Erythroblast (primary cell): ENCODE measurements around the gene LILRB5.
"Not testable (repeated sequence)": the region's sequence is repeated elsewhere in the genome, so short reads cannot be mapped to it uniquely, and the experiment has no call there.

Experiments used
- DNase-seq, 2 experiments: peaks; one replicate each; lab custom pipeline; 2025; lab: John Stamatoyannopoulos, UW
- GATA1 ChIP-seq: IDR thresholded peaks from 2 replicates; pipeline ENCODE4 v1.6.1; 2011; ENCODE audit warnings: low read depth, mild to moderate bottlenecking, control low read depth, low read length, moderate library complexity
- POLR2A ChIP-seq: IDR thresholded peaks from 2 replicates; pipeline ENCODE4 v1.6.1; 2011; ENCODE audit warnings: mild to moderate bottlenecking, low read length

LILRB5 gene

GRCh38 chr19:54257116-54257480, at the start of gene LILRB5:
TSS of gene LILRB5 (minus strand) at chr19:54257273. CDS start at chr19:54257193, 80 bp downstream.
- DNase-seq = no peak
- TF ChIP-seq POLR2A (no peak), GATA1 (no peak)

- TF ChIP-seq POLR2A (no peak), GATA1 (no peak)
Measured at GRCh38 chr19:54305141-54305540, 48.1 kb upstream of the LILRB5 start.

GRCh38 chr19:54302257-54302656, 45.2 kb upstream of the LILRB5 start:
- no peak for TF ChIP-seq GATA1
- TF ChIP-seq POLR2A = no peak
- DNase-seq = no peak

More at GRCh38 chr19:54305141-54305540, 48.1 kb upstream of the LILRB5 start:
- DNase-seq = no peak

GRCh38 chr19:54299515-54299914, 42.4 kb upstream of the LILRB5 start:
- no peak for DNase-seq
- TF ChIP-seq POLR2A (no peak), GATA1 (no peak)

- DNase-seq = no peak
- TF ChIP-seq GATA1 (no peak), POLR2A (no peak)
Measured at GRCh38 chr19:54299126-54299498, 42.0 kb upstream of the LILRB5 start.

- DNase-seq = no peak
- TF ChIP-seq POLR2A (no peak), GATA1 (no peak)
Measured at GRCh38 chr19:54298357-54299125, 41.5 kb upstream of the LILRB5 start.

- TF ChIP-seq POLR2A (no peak), GATA1 (no peak)
- DNase-seq = no peak
Measured at GRCh38 chr19:54297759-54298305, 40.8 kb upstream of the LILRB5 start.

- no peak for DNase-seq
- no peak for TF ChIP-seq GATA1
- no peak for TF ChIP-seq POLR2A
Measured at GRCh38 chr19:54294539-54294938, 37.5 kb upstream of the LILRB5 start.

- not testable (repeated sequence) for DNase-seq
Measured at GRCh38 chr19:54289160-54289559, 32.1 kb upstream of the LILRB5 start.

- TF ChIP-seq GATA1 (no peak), POLR2A (no peak)
- no peak for DNase-seq
Measured at GRCh38 chr19:54287456-54287855, 30.4 kb upstream of the LILRB5 start.

GRCh38 chr19:54286283-54286682, 29.2 kb upstream of the LILRB5 start:
- DNase-seq = not testable (repeated sequence)

- not testable (repeated sequence) for DNase-seq
Measured at GRCh38 chr19:54285427-54286056, 28.5 kb upstream of the LILRB5 start.

- no peak for DNase-seq
- no peak for TF ChIP-seq GATA1
- TF ChIP-seq POLR2A = no peak
Measured at GRCh38 chr19:54282686-54283470, 25.8 kb upstream of the LILRB5 start.

- not testable (repeated sequence) for DNase-seq
Measured at GRCh38 chr19:54281729-54282075, 24.6 kb upstream of the LILRB5 start.
